OCI-LY3 (cell line): ENCODE data around the gene KATNIP.

Source experiments
- H2AFZ ChIP-seq: fragments of 200-600, 300-600 bp; shearing (Covaris generic); 2 replicates; pipeline ENCODE4 v1.6.0; 2014; ENCODE audit warnings: antibody characterized with exemption, low read depth, low read length
- H3K27ac ChIP-seq: fragments of 200-600, 300-600 bp; sonication (generic); 2 replicates; pipeline ENCODE4 v1.5.1; 2014; ENCODE audit warnings: mild to moderate bottlenecking, low read length, moderate library complexity, mixed read lengths
- H3K27me3 ChIP-seq: fragments of 200-600, 300-600 bp; sonication (generic); 2 replicates; pipeline ENCODE4 v1.6.1; 2014; ENCODE audit warnings: low read depth, low read length, mixed read lengths
- H3K36me3 ChIP-seq: fragments of 200-600, 300-600 bp; sonication (generic); replicated peaks from 2 replicates; pipeline ENCODE3; 2014; ENCODE audit warnings: low read depth, low read length, mixed read lengths
- H3K4me1 ChIP-seq: fragments of 300-600, 200-600 bp; sonication (generic); 2 replicates; pipeline ENCODE4 v1.6.1; 2014; ENCODE audit warnings: low read length, mixed read lengths
- H3K4me2 ChIP-seq: fragments of 200-600, 300-600 bp; sonication (generic); 2 replicates; pipeline ENCODE4 v1.6.1; 2014; ENCODE audit warnings: low read length, mixed read lengths
- H3K4me3 ChIP-seq: fragments of 300-600, 200-600 bp; sonication (generic); 2 replicates; pipeline ENCODE4 v1.5.1; 2014; ENCODE audit warnings: antibody characterized with exemption, mild to moderate bottlenecking, low read length, moderate library complexity
- H3K79me2 ChIP-seq: fragments of 300-600, 200-600 bp; shearing (Covaris generic); 2 replicates; pipeline ENCODE4 v1.6.1; 2014; ENCODE audit warnings: mild to moderate bottlenecking, low read length, mixed read lengths
- H3K9ac ChIP-seq: fragments of 300-600, 200-600 bp; shearing (Covaris generic); 2 replicates; pipeline ENCODE4 v1.6.0; 2014; ENCODE audit warnings: mild to moderate bottlenecking, low read length, moderate library complexity
- H3K9me3 ChIP-seq: fragments of 200-600, 300-600 bp; shearing (Covaris generic); 2 replicates; pipeline ENCODE4 v1.6.1; 2014; ENCODE audit warnings: low read length, mixed read lengths; ENCODE audit not compliant: insufficient read depth
- H4K20me1 ChIP-seq: fragments of 200-600, 300-600 bp; sonication (generic); 2 replicates; pipeline ENCODE4 v1.6.1; 2016; ENCODE audit warnings: low read length, mixed read lengths; ENCODE audit not compliant: insufficient read depth
- CTCF ChIP-seq: fragments of 200-600, 300-600 bp; sonication (generic); IDR thresholded peaks from 2 replicates; pipeline ENCODE4 v1.5.1; 2014; ENCODE audit warnings: antibody characterized with exemption, low read length, low read depth
- EZH2phosphoT487 ChIP-seq: fragments of 200-600 bp; shearing (Covaris generic); IDR thresholded peaks from 2 replicates; pipeline ENCODE4 v1.6.1; 2018; ENCODE audit warnings: antibody characterized with exemption, mixed run types, low read depth

Gene KATNIP

GRCh38 chr16:27528294-27528693 lies 21.6 kb upstream of the KATNIP start:
- Histone ChIP-seq H3K4me3 (no peak overlapping the region), H3K27ac (no peak overlapping the region), H3K27me3 (no peaks in the 10 kb centered on the region), H3K4me2 (no peak overlapping the region), H3K9ac (no peak overlapping the region), H3K4me1 (no peaks in the 10 kb centered on the region), H2AFZ (no peak overlapping the region), H3K79me2 (no peaks in the 10 kb centered on the region), H3K9me3 (no peaks in the 10 kb centered on the region), H3K36me3 (peaks cover 46% of the 10 kb centered on the region), H4K20me1 (no peaks in the 10 kb centered on the region; the same call in 1 of the 2 replicates)
- TF ChIP-seq CTCF (no peak), EZH2phosphoT487 (no peak)

GRCh38 chr16:27529962-27530361 lies 20.0 kb upstream of the KATNIP start:
- Histone ChIP-seq H3K4me3 (no peak overlapping the region), H3K9me3 (no peaks in the 10 kb centered on the region), H3K27me3 (no peaks in the 10 kb centered on the region), H3K36me3 (peaks cover 52% of the 10 kb centered on the region), H3K9ac (no peak overlapping the region), H3K27ac (no peak overlapping the region), H3K4me2 (no peak overlapping the region), H3K4me1 (no peaks in the 10 kb centered on the region), H3K79me2 (no peaks in the 10 kb centered on the region), H2AFZ (no peak overlapping the region), H4K20me1 (no peaks in the 10 kb centered on the region; the same call in 1 of the 2 replicates)
- TF ChIP-seq EZH2phosphoT487 (no peak), CTCF (no peak)

GRCh38 chr16:27531186-27531585 lies 18.8 kb upstream of the KATNIP start:
- Histone ChIP-seq H3K9ac (no peak overlapping the region), H3K27ac (no peak overlapping the region), H2AFZ (no peak overlapping the region), H3K27me3 (no peaks in the 10 kb centered on the region), H3K36me3 (peaks cover 48% of the 10 kb centered on the region), H3K4me1 (no peaks in the 10 kb centered on the region), H3K4me3 (no peak overlapping the region), H3K4me2 (no peak overlapping the region), H3K79me2 (no peaks in the 10 kb centered on the region), H4K20me1 (no peaks in the 10 kb centered on the region), H3K9me3 (no peaks in the 10 kb centered on the region)
- TF ChIP-seq CTCF (no peak), EZH2phosphoT487 (no peak)

DNA sequence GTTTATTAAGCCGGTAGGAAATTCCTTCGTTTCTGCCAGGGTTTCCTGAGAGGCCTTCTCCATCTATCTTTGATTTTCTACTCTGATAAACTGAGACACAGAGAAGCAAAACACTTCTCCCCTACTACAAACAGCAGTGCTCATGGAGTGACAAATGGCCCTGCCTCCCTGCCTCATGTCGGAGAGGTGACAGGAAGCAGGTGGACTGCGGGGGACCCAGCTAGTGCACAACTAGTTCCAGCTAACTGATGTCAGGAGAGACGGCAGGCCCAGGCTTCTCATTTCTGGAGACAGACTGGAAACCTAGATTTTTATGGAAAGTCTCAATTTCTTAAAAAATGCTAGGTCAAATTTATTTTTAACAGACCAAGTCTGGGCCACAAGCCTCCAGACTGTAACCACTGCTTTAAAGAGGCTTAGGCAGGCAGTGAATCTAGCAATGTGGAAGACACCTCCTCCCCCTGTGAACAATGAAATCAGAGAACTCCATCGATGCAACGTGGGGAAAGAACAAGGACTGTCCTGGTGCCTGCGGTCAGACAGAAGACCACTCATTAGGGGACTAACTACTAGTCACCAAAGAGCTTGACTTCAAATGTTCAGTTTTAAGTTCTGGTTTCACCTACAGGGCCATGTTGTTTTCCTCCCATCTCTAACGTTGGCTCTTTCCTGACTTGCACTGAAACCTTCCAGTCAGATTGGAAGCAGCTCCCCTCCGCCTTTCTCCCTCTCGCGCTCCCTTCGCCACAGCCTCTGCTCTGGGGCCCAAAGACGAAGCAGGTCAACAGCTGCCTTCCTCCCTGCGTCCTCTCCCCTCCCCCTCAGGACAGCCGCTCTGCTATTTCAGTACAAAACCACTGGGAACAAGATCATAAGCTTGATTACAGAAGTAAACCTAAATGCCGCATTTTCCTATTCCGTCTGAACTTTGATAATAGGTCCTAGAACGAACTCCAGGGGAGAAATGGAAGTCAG lies 17.8 kb upstream of the KATNIP start:
- H3K9ac ChIP-seq, result no peak overlapping the region
- H3K9me3 ChIP-seq, result no peaks in the 10 kb centered on the region
- no peak overlapping the region for H3K4me2 ChIP-seq
- no peak overlapping the region for H2AFZ ChIP-seq
- no peak overlapping the region for H3K27ac ChIP-seq
- H3K4me3 ChIP-seq, result no peak overlapping the region
- peaks cover 47% of the 10 kb centered on the region for H3K36me3 ChIP-seq
- no peaks in the 10 kb centered on the region for H3K27me3 ChIP-seq
- no peaks in the 10 kb centered on the region for H4K20me1 ChIP-seq
- H3K4me1 ChIP-seq, result no peaks in the 10 kb centered on the region
- no peaks in the 10 kb centered on the region for H3K79me2 ChIP-seq
- TF ChIP-seq CTCF, result no peak
